GM21526 (cell line): ENCODE results near the gene SELENOM.
A peak's percentile ranks its signal among the peaks of the same experiment; 100 is the strongest.
"Not testable (repeated sequence)": the region's sequence is repeated elsewhere in the genome, so short reads cannot be mapped to it uniquely, and the experiment has no call there.

Experiments used
- ATAC-seq: cut with Tn5 transposase; IDR thresholded peaks from one replicate; pipeline ENCODE4 v1.9.1; 2021; ENCODE audit warnings: moderate library complexity; ENCODE audit not compliant: unreplicated experiment, low FRiP score

SELENOM gene

GRCh38 chr22:31080848-31081649, 26.3 kb downstream of the SELENOM start, which contains the start of gene SMTN:
Gene SMTN (plus strand): TSS chr22:31081318. CDS start chr22:31083259, 1,941 bp downstream.
- ATAC-seq: peak; percentile 51

DNA sequence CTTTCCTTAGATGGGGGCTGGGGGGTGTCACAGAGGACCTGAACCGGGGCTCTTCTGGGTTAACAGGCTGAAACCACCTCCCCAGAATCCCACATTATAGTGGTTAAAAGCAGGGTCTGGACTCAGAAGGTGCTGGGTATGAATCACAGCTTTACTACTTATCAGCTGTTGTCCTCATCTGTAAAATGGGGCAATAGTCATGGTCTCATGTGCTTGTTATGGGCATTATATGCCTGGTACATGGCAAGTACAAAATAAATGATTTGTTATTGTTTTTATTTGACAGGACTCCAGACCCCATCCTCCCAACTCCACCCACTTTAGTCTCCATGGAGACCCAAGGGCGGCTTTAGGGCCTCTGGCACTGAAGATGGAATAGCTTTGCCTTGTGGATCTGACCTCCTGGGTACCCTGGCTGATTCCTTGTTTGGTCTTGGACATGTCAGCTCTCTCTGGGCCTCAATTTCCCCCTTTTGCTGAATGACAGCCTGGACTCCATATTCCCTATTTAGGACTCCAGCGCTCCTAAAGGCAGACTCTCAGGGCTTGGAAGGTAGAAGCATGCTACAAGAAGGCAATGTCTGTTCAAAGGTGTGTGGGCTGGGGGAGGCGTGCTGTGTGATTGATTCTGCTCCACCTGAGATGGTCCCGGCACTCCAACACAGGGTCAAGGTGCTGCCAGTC, 27.1 kb downstream of the SELENOM start:
- no peak for ATAC-seq

DNA sequence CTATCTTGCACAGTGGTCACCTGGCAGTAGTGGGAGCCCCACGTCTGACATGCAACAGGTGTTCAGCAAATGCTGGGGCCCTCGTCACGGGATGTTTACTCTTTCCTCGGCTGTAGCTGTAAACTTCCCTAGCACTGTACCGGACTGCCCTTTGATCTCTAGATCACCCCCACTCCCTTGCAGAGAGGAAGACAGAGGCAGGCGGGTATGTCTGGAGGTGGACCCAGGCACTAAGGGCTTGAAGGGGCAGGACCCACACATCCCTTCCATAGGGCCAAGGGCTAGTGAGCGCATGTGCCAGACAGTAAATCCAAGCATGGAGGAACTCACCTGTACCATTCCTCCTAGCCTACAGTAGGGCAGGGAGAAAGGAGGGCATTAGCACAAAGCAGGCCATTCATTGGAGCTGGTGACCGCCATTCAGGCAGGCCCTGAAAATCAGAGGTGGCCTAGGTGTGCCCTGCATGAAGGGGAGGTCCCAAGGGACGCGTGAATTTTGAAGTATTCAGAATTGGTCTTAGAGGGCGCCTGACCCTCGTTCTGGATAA, 28.2 kb downstream of the SELENOM start:
- ATAC-seq: no peak

- not testable (repeated sequence) for ATAC-seq
Measured at GRCh38 chr22:31078389-31078788, 29.0 kb downstream of the SELENOM start.

GRCh38 chr22:31077681-31078080, 29.7 kb downstream of the SELENOM start:
- no peak for ATAC-seq

GRCh38 chr22:31075961-31076360, 31.4 kb downstream of the SELENOM start:
- ATAC-seq: no peak

- not testable (repeated sequence) for ATAC-seq
Measured at GRCh38 chr22:31073545-31074145, 33.7 kb downstream of the SELENOM start.

DNA sequence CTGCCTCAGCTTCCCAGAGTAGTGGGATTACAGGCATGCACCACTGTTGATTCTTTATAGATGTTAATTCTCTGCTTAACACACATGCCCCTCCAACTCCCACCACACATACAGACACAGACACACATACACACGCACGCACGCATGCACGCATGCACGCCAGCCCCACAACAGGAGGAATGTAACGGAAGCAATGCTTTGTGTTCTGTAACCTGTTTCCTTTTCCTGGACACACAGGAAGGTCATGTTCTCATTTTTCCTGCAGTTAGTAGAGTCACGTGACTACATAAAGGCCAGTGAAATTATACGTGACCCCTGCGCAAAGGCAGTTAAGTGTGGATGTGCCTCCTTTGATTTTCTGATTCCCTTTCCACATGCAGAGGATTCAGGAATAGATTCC, 34.2 kb downstream of the SELENOM start:
- not testable (repeated sequence) for ATAC-seq

GRCh38 chr22:31069691-31070314, 37.6 kb downstream of the SELENOM start:
- not testable (repeated sequence) for ATAC-seq

- no peak for ATAC-seq
Measured at GRCh38 chr22:31068970-31069369, 38.4 kb downstream of the SELENOM start.

DNA sequence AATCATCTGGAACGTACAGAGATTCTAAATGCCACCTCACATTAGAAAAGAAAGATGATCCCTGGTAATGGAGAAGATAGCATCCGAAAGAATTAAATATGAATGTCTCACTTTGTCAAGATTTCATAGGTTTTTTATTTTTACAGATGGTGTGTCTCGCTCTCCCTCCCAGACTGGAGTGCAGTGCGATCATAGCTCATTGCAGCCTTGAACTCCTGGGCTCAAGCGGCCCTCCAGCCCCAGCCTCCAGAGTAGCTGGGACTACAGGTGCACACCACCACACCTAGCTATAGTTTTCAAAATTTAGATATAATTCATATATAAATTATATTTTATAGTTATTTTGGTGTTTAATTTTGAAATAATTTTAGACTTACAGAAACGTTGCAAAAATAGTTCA, 43.0 kb downstream of the SELENOM start:
- ATAC-seq: no peak

- no peak for ATAC-seq
Measured at GRCh38 chr22:31062566-31063230, 44.7 kb downstream of the SELENOM start.

DNA sequence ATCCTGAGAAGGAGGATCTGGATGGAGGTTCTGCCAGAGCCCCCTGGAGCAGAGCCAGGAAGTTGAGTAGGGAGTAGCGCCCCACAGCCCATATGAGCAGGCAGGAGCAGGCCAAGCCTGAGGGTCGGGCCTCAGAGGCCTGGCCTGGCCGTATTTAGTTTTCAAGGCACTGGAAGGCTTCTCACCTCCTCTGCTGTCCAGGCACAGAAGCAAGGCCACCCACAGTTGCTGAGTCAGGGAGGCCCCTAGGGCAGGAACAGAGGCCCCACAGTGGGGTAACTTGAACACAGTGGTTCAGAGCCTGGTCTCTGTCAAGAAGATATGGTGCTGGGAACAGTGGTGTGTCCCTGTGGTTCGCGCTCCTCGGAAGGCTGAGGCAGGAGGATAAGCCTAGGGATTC, 47.7 kb downstream of the SELENOM start:
- not testable (repeated sequence) for ATAC-seq

DNA sequence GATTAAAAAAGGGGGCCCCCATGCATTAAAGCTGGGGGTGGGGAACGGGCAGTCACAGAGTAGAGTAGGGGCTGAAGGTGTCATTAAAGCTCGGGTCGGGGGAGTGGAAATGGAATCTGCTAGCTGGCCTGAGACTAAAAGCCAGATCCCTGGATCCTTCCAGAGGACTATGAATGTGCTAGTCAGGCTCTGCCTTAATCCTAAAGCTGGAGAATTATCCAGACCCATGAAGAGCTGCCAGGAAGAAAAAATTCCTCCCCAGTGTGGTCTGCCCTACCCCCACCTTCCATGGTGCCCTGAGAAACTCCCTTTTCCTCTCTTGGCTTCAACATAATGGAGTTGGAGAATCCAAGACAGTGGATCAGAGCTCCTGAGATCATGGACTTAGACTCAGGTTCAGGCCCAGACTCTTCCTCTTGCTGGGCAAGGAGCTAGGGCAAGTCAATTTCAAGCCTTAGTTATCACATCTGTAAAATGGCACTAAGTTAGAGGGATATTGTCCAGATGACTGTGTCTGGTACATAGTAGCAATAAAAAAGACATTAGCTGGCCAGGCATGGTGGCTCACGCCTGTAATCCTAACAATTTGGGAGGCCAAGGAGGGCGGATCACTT, 50.3 kb downstream of the SELENOM start:
- ATAC-seq: no peak

GRCh38 chr22:31055635-31056159, 51.7 kb downstream of the SELENOM start:
- no peak for ATAC-seq

- no peak for ATAC-seq
Measured at GRCh38 chr22:31055117-31055634, 52.2 kb downstream of the SELENOM start.
